SKM-1 (cell line): ENCODE data around the gene SLC8A3.

Source experiments
- DNase-seq: peaks from one replicate; lab custom pipeline; 2025; ENCODE audit not compliant: unreplicated experiment; lab: John Stamatoyannopoulos, UW

Gene SLC8A3

GRCh38 chr14:70029296-70030132 is 159.2 kb downstream of the SLC8A3 start:
- no peak for DNase-seq

- DNase-seq = no peak
Measured at GRCh38 chr14:70027785-70028428, 160.8 kb downstream of the SLC8A3 start.

- no peak for DNase-seq
Measured at GRCh38 chr14:70023871-70024270, 164.9 kb downstream of the SLC8A3 start.

GRCh38 chr14:70022771-70023445 is 165.8 kb downstream of the SLC8A3 start:
- no peak for DNase-seq

GRCh38 chr14:70021548-70022220 is 167.1 kb downstream of the SLC8A3 start:
- no peak for DNase-seq

GRCh38 chr14:70020352-70021170 is 168.2 kb downstream of the SLC8A3 start:
- DNase-seq = no peak

GRCh38 chr14:70019695-70020094 is 169.1 kb downstream of the SLC8A3 start:
- no peak for DNase-seq

- no peak for DNase-seq
Measured at GRCh38 chr14:70018713-70019211, 170.0 kb downstream of the SLC8A3 start.

- no peak for DNase-seq
Measured at GRCh38 chr14:70018230-70018629, 170.5 kb downstream of the SLC8A3 start.

GRCh38 chr14:70014406-70015095 is 174.2 kb downstream of the SLC8A3 start:
- DNase-seq = no peak

GRCh38 chr14:70013271-70013873 is 175.4 kb downstream of the SLC8A3 start:
- DNase-seq = no peak

- DNase-seq = no peak
Measured at GRCh38 chr14:70011708-70012107, 177.0 kb downstream of the SLC8A3 start.

- no peak for DNase-seq
Measured at GRCh38 chr14:70011098-70011497, 177.7 kb downstream of the SLC8A3 start.

GRCh38 chr14:70009961-70010360 is 178.8 kb downstream of the SLC8A3 start:
- DNase-seq = no peak

- DNase-seq = no peak
Measured at GRCh38 chr14:70008284-70009262, 180.2 kb downstream of the SLC8A3 start.

- DNase-seq = no peak
Measured at GRCh38 chr14:70006699-70007098, 182.1 kb downstream of the SLC8A3 start.

GRCh38 chr14:70005281-70005805 is 183.4 kb downstream of the SLC8A3 start:
- DNase-seq = no peak

- no peak for DNase-seq
Measured at GRCh38 chr14:70004791-70005190, 184.0 kb downstream of the SLC8A3 start.
